MM.1S (cell line): ENCODE measurements around the gene ZDHHC11.
"Not testable (repeated sequence)": the region's sequence is repeated elsewhere in the genome, so short reads cannot be mapped to it uniquely, and the experiment has no call there.

Source experiments
- EZH2 ChIP-seq: fragments of 300-600 bp; sonication (generic); optimal IDR thresholded peaks from 2 replicates; pipeline ENCODE3; 2017; ENCODE audit warnings: low read depth, mild to moderate bottlenecking, antibody characterized with exemption, low read length, mixed read lengths
- TF ChIP-seq, protein P1 (sequence below): fragments of 300-600 bp; sonication (generic); IDR thresholded peaks from 2 replicates; pipeline ENCODE4 v1.5.1; 2016; ENCODE audit warnings: antibody characterized with exemption, low read length, mixed read lengths

DNA sequence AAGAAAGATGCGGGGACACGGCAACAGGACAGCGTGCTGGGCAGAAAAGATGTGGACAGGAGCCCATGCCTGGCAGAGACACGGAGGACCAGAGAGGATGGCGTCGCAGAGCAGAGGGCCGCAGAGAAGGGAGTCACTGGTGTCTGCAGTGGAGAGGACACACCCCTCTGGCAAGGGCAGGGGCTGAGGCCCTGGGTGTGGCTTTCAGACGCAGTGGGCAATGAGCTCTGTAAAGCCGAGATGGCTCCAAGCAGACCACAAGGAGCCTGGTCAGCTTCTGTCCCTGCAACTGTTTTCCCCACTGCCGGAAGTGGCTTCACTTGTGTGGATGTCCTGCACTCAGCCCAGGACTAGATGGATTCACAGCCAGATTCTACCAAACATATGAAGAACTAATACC, 62.1 kb downstream of the ZDHHC11 start:
- TF ChIP-seq, protein P1, sequence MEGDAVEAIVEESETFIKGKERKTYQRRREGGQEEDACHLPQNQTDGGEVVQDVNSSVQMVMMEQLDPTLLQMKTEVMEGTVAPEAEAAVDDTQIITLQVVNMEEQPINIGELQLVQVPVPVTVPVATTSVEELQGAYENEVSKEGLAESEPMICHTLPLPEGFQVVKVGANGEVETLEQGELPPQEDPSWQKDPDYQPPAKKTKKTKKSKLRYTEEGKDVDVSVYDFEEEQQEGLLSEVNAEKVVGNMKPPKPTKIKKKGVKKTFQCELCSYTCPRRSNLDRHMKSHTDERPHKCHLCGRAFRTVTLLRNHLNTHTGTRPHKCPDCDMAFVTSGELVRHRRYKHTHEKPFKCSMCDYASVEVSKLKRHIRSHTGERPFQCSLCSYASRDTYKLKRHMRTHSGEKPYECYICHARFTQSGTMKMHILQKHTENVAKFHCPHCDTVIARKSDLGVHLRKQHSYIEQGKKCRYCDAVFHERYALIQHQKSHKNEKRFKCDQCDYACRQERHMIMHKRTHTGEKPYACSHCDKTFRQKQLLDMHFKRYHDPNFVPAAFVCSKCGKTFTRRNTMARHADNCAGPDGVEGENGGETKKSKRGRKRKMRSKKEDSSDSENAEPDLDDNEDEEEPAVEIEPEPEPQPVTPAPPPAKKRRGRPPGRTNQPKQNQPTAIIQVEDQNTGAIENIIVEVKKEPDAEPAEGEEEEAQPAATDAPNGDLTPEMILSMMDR: not testable (repeated sequence)
- not testable (repeated sequence) for TF ChIP-seq EZH2
